Central memory CD8-positive, alpha-beta T cell (primary cell): ENCODE measurements around the gene PGS1.

Experiments
- ATAC-seq: fragments of 150-1000 bp; cut with Tn5 transposase; replicated peaks from 2 replicates; pipeline ENCODE4 v1.10.0; 2022; ENCODE audit warnings: mild to moderate bottlenecking, moderate FRiP score, moderate number of reproducible peaks; ENCODE audit not compliant: poor library complexity, severe bottlenecking; ENCODE audit errors: extremely low read depth
- DNase-seq, 2 donors: peaks; one replicate each; pipeline ENCODE4 v3.0.0; 2021; ENCODE audit warnings: low spot score in 2 of 2
- H3K27ac Mint-ChIP-seq: one replicate; pipeline ENCODE4 v1.8.0; 2022; ENCODE audit warnings: low read depth, mild to moderate bottlenecking, moderate library complexity, mixed read lengths
- H3K27me3 Mint-ChIP-seq: one replicate; pipeline ENCODE4 v1.8.0; 2022; ENCODE audit warnings: mixed read lengths
- H3K36me3 Mint-ChIP-seq: one replicate; pipeline ENCODE4 v1.8.0; 2022; ENCODE audit warnings: mild to moderate bottlenecking, moderate library complexity, mixed read lengths; ENCODE audit not compliant: insufficient read depth
- H3K4me1 Mint-ChIP-seq: one replicate; pipeline ENCODE4 v1.8.0; 2022; ENCODE audit warnings: mixed read lengths
- H3K4me3 Mint-ChIP-seq: one replicate; pipeline ENCODE4 v1.8.0; 2022; ENCODE audit warnings: mild to moderate bottlenecking, moderate library complexity, mixed read lengths
- H3K9me3 Mint-ChIP-seq: one replicate; pipeline ENCODE4 v1.8.0; 2022; ENCODE audit warnings: mixed read lengths

Gene PGS1

GRCh38 chr17:78433780-78434335, 55.4 kb downstream of the PGS1 start:
- Mint-ChIP-seq H3K9me3 (no peaks in the 10 kb centered on the region), H3K27ac (no peak overlapping the region), H3K27me3 (no peaks in the 10 kb centered on the region), H3K4me1 (peaks cover 8% of the 10 kb centered on the region), H3K36me3 (peaks cover 21% of the 10 kb centered on the region), H3K4me3 (no peak overlapping the region)
- DNase-seq (no peak), ATAC-seq (no peak)

GRCh38 chr17:78434455-78435329, 56.2 kb downstream of the PGS1 start:
- Mint-ChIP-seq H3K36me3 (peaks cover 20% of the 10 kb centered on the region), H3K27me3 (no peaks in the 10 kb centered on the region), H3K9me3 (no peaks in the 10 kb centered on the region), H3K4me3 (no peak overlapping the region), H3K4me1 (peaks cover 8% of the 10 kb centered on the region), H3K27ac (peak overlapping the region; percentile 38)
- ATAC-seq (no peak), DNase-seq (no peak)

- H3K36me3 Mint-ChIP-seq, result peaks cover 20% of the 10 kb centered on the region
- H3K27ac Mint-ChIP-seq, result peak overlapping the region; percentile 38
- no peaks in the 10 kb centered on the region for H3K9me3 Mint-ChIP-seq
- ATAC-seq (no peak), DNase-seq (no peak)
- H3K4me3 Mint-ChIP-seq, result no peak overlapping the region
- no peaks in the 10 kb centered on the region for H3K27me3 Mint-ChIP-seq
- H3K4me1 Mint-ChIP-seq, result peaks cover 8% of the 10 kb centered on the region
Observed at GRCh38 chr17:78435330-78436005, 57.0 kb downstream of the PGS1 start.

- Mint-ChIP-seq H3K4me1 (peaks cover 5% of the 10 kb centered on the region), H3K9me3 (no peaks in the 10 kb centered on the region), H3K27ac (peak overlapping the region; percentile 89), H3K4me3 (peak overlapping the region; percentile 25), H3K27me3 (no peaks in the 10 kb centered on the region), H3K36me3 (peaks cover 20% of the 10 kb centered on the region)
- DNase-seq (no peak), ATAC-seq (no peak)
Observed at GRCh38 chr17:78437508-78438169, 59.2 kb downstream of the PGS1 start.

- peak; percentile 43 for ATAC-seq
- H3K27ac Mint-ChIP-seq, result peak overlapping the region; percentile 89
- H3K9me3 Mint-ChIP-seq, result no peaks in the 10 kb centered on the region
- no peak for DNase-seq
- H3K36me3 Mint-ChIP-seq, result peaks cover 20% of the 10 kb centered on the region
- H3K27me3 Mint-ChIP-seq, result no peaks in the 10 kb centered on the region
- peaks cover 5% of the 10 kb centered on the region for H3K4me1 Mint-ChIP-seq
- H3K4me3 Mint-ChIP-seq, result peak overlapping the region; percentile 25
Observed at GRCh38 chr17:78438271-78438691, 59.8 kb downstream of the PGS1 start.

GRCh38 chr17:78438694-78439325, 60.4 kb downstream of the PGS1 start:
- Mint-ChIP-seq H3K9me3 (no peaks in the 10 kb centered on the region), H3K4me3 (no peak overlapping the region), H3K4me1 (peaks cover 5% of the 10 kb centered on the region), H3K27ac (peak overlapping the region; percentile 89), H3K27me3 (no peaks in the 10 kb centered on the region), H3K36me3 (peaks cover 20% of the 10 kb centered on the region)
- peak; percentile 36 for ATAC-seq
- peak in 1 of 2 donors; percentile 12 for DNase-seq

GRCh38 chr17:78441271-78441971, 63.0 kb downstream of the PGS1 start:
- Mint-ChIP-seq H3K36me3 (peaks cover 17% of the 10 kb centered on the region), H3K4me1 (no peaks in the 10 kb centered on the region), H3K27ac (no peak overlapping the region), H3K27me3 (no peaks in the 10 kb centered on the region), H3K9me3 (no peaks in the 10 kb centered on the region), H3K4me3 (no peak overlapping the region)
- ATAC-seq (no peak), DNase-seq (no peak)

GRCh38 chr17:78442648-78443218, 64.3 kb downstream of the PGS1 start:
- no peak overlapping the region for H3K4me3 Mint-ChIP-seq
- no peaks in the 10 kb centered on the region for H3K4me1 Mint-ChIP-seq
- ATAC-seq (no peak), DNase-seq (no peak)
- no peak overlapping the region for H3K27ac Mint-ChIP-seq
- H3K36me3 Mint-ChIP-seq, result peaks cover 13% of the 10 kb centered on the region
- no peaks in the 10 kb centered on the region for H3K9me3 Mint-ChIP-seq
- no peaks in the 10 kb centered on the region for H3K27me3 Mint-ChIP-seq

GRCh38 chr17:78444392-78444791, 65.9 kb downstream of the PGS1 start:
- ATAC-seq (no peak), DNase-seq (no peak)
- Mint-ChIP-seq H3K36me3 (no peaks in the 10 kb centered on the region), H3K27ac (no peak overlapping the region), H3K4me1 (no peaks in the 10 kb centered on the region), H3K9me3 (no peaks in the 10 kb centered on the region), H3K27me3 (no peaks in the 10 kb centered on the region), H3K4me3 (no peak overlapping the region)

GRCh38 chr17:78446833-78447232, 68.4 kb downstream of the PGS1 start:
- H3K36me3 Mint-ChIP-seq, result no peaks in the 10 kb centered on the region

GRCh38 chr17:78448356-78448993, 70.0 kb downstream of the PGS1 start:
- Mint-ChIP-seq H3K9me3 (no peaks in the 10 kb centered on the region), H3K27me3 (no peaks in the 10 kb centered on the region), H3K4me1 (no peaks in the 10 kb centered on the region), H3K36me3 (no peaks in the 10 kb centered on the region), H3K4me3 (no peak overlapping the region), H3K27ac (no peak overlapping the region)
- no peak for DNase-seq
- no peak for ATAC-seq

More at GRCh38 chr17:78446833-78447232, 68.4 kb downstream of the PGS1 start:
- Mint-ChIP-seq H3K9me3 (no peaks in the 10 kb centered on the region), H3K27me3 (no peaks in the 10 kb centered on the region), H3K4me3 (no peak overlapping the region), H3K4me1 (no peaks in the 10 kb centered on the region), H3K27ac (no peak overlapping the region)
- ATAC-seq, result no peak
- DNase-seq, result no peak
